Breast epithelium (tissue), 3 donors: Measurements from ENCODE around the gene CACNB2.

Experiments
- POLR2A ChIP-seq: fragments of 450-650 bp; IDR thresholded peaks from one replicate; pipeline ENCODE4 v1.6.1; 2016; ENCODE audit warnings: antibody characterized with exemption, mild to moderate bottlenecking, moderate library complexity
- POLR2AphosphoS5 ChIP-seq, 3 donors: sonication (generic); formaldehyde crosslinking; IDR thresholded peaks; one replicate each; pipeline ENCODE4 v1.6.1; 2017; ENCODE audit warnings: antibody characterized with exemption in 3 of 3
- TF ChIP-seq, protein P1 (sequence below), 3 donors: fragments of 450-650 bp; IDR thresholded peaks; one replicate each; pipeline ENCODE4 v1.5.1; 2016 to 2017; ENCODE audit warnings: antibody characterized with exemption in 3 of 3, mild to moderate bottlenecking in 3 of 3, moderate library complexity in 3 of 3

DNA sequence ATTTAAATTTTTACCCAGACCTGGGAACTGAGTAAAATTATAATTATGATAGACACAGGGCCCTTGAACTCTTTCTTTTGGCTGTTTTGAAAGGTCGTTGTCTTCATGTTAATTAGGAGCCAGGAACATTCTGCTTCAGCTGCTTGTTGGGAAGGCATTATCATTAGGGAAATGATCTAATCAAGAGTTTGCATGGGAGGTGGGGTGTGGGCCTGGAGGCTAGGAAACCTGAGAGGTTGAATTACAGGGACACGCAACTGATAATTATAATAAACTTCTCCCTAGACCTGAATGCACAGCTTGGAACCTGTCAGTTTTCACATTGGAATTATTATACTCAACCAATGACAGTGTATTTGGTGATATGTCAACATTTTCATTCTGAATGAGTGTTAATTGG lies 237.7 kb downstream of the CACNB2 start:
- TF ChIP-seq, protein P1, sequence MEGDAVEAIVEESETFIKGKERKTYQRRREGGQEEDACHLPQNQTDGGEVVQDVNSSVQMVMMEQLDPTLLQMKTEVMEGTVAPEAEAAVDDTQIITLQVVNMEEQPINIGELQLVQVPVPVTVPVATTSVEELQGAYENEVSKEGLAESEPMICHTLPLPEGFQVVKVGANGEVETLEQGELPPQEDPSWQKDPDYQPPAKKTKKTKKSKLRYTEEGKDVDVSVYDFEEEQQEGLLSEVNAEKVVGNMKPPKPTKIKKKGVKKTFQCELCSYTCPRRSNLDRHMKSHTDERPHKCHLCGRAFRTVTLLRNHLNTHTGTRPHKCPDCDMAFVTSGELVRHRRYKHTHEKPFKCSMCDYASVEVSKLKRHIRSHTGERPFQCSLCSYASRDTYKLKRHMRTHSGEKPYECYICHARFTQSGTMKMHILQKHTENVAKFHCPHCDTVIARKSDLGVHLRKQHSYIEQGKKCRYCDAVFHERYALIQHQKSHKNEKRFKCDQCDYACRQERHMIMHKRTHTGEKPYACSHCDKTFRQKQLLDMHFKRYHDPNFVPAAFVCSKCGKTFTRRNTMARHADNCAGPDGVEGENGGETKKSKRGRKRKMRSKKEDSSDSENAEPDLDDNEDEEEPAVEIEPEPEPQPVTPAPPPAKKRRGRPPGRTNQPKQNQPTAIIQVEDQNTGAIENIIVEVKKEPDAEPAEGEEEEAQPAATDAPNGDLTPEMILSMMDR (IDR thresholded peaks at IDR 0.05), result no peak
- no peak for TF ChIP-seq POLR2A
- no peak for TF ChIP-seq POLR2AphosphoS5 (IDR thresholded peaks at IDR 0.05)
